BE2C (cell line): ENCODE data around the gene GOLGA8S. TPM values are rescaled to one million over a fixed set of nuclear protein-coding genes. Genes with fewer than 3 reads are reported as not detected.
"Not testable (repeated sequence)": the region's sequence is repeated elsewhere in the genome, so short reads cannot be mapped to it uniquely, and the experiment has no call there.

Experiments
- DNase-seq: peaks from one replicate; pipeline ENCODE4 v3.0.0-alpha.2; 2020
- H3K27me3 ChIP-seq: fragments of 250-450 bp; sonication (Bioruptor Pico); 2 replicates; pipeline ENCODE4 v1.5.1; 2020; ENCODE audit warnings: mild to moderate bottlenecking
- H3K36me3 ChIP-seq: fragments of 250-450 bp; sonication (Bioruptor Pico); 2 replicates; pipeline ENCODE4 v1.5.1; 2020; ENCODE audit warnings: mild to moderate bottlenecking
- H3K4me1 ChIP-seq: fragments of 250-450 bp; sonication (Bioruptor Pico); 2 replicates; pipeline ENCODE4 v1.5.1; 2020
- H3K4me3 ChIP-seq: 2 replicates; pipeline ENCODE4 v1.5.1; 2011; ENCODE audit warnings: low read depth, low read length
- H3K9me3 ChIP-seq: fragments of 250-450 bp; sonication (Bioruptor Pico); 2 replicates; pipeline ENCODE4 v1.5.1; 2020
- polyA plus RNA-seq: library from polyadenylated mRNA; unstranded; fragments of >200 nt; gene quantifications from one replicate; pipeline ENCODE4 v1.2.1, GENCODE V29; 2012; ENCODE audit warnings: low read depth, missing spikeins; ENCODE audit not compliant: insufficient read length, insufficient read depth
- TF ChIP-seq, protein P1 (sequence below): IDR thresholded peaks from 2 replicates; pipeline ENCODE4 v1.5.1; 2012; ENCODE audit warnings: mild to moderate bottlenecking, low read depth, low read length

The GOLGA8S gene, protein sequence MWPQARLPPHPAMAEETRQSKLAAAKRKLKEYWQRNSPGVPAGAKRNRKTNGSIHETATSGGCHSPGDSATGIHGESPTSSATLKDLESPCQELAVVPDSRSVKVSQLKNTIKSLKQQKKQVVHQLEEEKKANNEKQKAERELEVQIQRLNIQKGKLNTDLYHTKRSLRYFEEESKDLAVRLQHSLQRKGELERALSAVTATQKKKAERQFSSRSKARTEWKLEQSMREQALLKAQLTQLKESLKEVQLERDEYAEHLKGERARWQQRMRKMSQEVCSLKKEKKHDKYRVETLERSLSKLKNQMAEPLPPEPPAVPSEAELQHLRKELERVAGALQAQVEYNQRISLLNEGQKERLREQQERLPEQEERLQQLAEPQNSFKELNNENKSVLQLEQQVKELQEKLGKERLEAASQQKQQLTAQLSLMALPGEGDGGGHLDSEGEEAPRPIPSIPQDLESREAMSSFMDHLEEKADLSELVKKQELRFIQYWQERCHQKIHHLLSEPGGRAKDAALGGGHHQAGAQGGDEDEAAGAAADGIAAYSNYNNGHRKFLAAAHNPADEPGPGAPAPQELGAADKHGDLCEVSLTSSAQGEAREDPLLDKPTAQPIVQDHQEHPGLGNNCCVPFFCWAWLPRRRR
- polyA plus RNA-seq, result not detected

DNA sequence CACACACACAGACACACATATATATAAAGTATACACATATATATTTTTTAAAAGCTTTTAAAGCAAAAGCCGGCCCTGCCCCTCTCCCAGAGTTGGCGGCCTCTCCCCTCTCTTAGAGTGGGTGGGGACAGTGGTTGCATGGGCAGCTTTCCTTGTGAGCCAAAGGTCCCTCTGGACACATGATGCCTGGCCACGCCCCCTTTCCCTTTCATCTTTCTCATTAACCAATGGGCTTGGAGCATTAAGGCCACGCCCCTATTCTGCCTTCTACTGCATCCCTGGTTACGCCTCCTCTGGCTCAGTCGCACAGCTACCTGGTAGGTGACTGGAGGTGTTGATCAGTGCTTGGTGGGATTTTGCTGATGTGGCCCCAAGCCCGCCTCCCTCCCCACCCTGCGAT lies at the start of gene GOLGA8S:
TSS of gene GOLGA8S (plus strand) at position 301 of the 400 bp plus-strand sequence. CDS start at position 363, 62 bp downstream.
- H3K4me3 ChIP-seq, H3K27me3 ChIP-seq, H3K36me3 ChIP-seq, DNase-seq, H3K4me1 ChIP-seq, H3K9me3 ChIP-seq: not testable (repeated sequence)

DNA sequence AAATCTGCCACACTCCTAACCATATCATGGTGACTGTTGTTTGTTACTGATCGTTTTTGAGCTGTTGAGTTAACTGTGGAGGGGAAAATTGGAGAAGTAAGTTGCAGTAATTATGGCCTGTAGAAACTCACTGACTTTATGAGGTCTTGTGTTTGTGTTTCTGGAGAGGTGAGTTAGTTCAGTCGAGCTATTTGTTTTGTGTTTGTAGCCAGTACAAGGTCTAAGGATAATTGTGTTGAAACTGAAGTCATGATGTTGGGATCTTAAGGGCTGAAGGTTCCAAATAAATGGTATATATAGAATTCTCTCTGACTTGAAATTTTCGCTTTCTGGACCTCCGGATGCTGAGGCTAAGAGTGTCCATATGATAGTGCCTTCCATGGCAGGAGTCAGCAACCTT lies 49.7 kb upstream of the GOLGA8S start:
- H3K9me3 ChIP-seq, H3K27me3 ChIP-seq, DNase-seq, H3K4me1 ChIP-seq, H3K36me3 ChIP-seq: not testable (repeated sequence)
- peak overlapping the region; percentile 53 for H3K4me3 ChIP-seq

DNA sequence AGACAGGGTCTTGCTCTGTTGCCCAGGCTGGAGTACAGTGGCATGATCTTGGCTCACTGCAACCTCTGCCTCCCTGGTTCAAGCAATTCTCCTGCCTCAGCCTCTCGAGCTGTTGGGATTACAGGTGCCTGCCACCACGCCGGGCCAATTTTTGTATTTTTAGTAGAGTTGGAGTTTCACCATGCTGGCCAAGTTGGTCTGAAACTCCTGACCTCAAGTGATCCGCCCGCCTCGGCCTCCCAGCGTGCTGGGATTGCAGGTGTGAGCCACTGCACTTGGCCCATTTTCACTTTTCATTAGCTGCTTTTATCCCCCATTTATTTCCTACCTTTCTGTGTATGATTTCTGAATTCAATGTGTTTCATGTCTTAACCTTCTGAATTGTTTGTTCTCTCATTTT lies 48.6 kb upstream of the GOLGA8S start:
- H3K9me3 ChIP-seq, DNase-seq, H3K27me3 ChIP-seq, H3K36me3 ChIP-seq, H3K4me1 ChIP-seq, H3K4me3 ChIP-seq: not testable (repeated sequence)

DNA sequence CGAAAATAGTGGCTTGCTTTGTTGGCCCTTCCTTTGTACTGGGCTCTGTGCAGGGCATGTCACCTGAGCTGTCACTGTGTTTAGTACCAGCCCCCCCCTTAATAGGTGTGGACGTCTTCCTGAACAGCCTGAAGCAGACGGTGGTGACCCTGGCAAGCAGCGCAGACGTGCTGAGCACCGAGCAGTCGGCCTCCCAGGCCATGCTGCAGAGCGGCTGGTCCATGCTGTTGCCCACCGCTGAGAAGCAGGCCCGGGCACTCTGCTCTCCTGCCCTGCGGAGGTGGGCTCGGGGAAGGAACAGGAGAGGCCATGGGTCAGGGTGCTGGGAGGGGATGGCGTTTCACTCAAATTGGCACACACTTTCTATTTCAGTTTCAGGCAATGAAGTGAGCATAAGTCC lies 43.3 kb upstream of the GOLGA8S start:
- not testable (repeated sequence) for H3K27me3 ChIP-seq, H3K4me1 ChIP-seq, H3K9me3 ChIP-seq, DNase-seq, H3K36me3 ChIP-seq, H3K4me3 ChIP-seq

DNA sequence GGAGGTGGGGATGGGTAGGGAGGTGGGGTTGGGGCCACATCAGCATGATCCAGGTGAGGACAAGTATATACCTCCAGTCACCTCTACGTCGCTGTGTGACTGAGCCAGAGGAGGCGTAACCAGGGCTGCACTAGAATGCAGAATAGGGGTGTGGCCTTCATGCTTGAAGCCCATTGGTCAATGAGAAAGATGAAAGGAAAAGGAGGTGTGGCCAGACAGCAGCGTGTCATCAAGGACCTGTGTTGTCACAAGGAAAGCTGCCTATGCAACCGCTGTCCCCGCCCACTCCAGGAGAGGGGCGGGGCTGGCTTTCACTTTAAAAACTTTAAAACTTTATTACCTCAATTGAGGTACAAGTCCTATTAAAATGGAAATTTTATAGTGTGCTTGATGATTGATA lies 20.5 kb upstream of the GOLGA8S start, which contains the start of gene GOLGA6L26:
TSS of gene GOLGA6L26 (minus strand) at position 101 of the 400 bp plus-strand sequence. CDS start at position 40, 61 bp downstream.
- DNase-seq, H3K4me1 ChIP-seq, H3K9me3 ChIP-seq, H3K27me3 ChIP-seq, H3K36me3 ChIP-seq, H3K4me3 ChIP-seq: not testable (repeated sequence)

DNA sequence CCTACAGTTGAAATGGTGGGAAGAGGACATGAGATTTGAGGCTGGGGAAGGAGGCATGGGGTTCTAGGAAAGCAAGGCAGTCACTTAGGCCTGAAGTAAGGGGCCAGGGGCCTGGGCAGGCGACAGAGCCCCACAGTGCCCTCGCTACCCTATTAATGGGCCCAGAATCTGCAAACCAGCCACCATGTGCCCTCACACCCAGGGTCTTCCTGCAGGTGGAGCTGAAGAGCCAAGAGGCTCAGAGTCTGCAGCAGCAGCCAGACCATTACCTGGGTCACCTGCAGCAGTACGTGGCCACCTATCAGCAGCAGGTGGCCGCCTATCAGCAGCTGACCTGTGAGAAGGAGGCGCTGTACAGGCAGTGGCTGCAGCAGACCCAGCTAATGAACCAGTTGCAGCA lies 8.1 kb downstream of the GOLGA8S start:
- H3K9me3 ChIP-seq, H3K36me3 ChIP-seq, H3K27me3 ChIP-seq, DNase-seq, H3K4me3 ChIP-seq, H3K4me1 ChIP-seq: not testable (repeated sequence)

DNA sequence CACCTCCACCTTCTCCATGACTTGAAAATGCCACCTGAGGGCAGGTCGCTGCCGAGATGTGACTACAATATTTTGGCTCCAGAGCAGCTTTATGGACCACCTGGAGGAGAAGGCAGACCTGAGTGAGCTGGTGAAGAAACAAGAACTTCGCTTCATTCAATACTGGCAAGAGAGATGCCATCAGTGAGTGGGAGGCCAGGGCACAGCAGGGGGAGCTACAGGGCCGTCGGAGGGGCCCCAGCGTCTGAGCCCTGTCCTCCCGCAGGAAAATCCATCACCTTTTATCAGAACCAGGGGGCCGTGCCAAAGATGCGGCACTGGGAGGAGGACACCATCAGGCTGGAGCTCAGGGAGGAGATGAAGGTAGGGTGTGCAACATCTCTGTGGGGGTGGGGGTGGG lies 9.7 kb downstream of the GOLGA8S start:
- DNase-seq, H3K27me3 ChIP-seq, H3K36me3 ChIP-seq, H3K4me3 ChIP-seq, H3K4me1 ChIP-seq, H3K9me3 ChIP-seq: not testable (repeated sequence)

DNA sequence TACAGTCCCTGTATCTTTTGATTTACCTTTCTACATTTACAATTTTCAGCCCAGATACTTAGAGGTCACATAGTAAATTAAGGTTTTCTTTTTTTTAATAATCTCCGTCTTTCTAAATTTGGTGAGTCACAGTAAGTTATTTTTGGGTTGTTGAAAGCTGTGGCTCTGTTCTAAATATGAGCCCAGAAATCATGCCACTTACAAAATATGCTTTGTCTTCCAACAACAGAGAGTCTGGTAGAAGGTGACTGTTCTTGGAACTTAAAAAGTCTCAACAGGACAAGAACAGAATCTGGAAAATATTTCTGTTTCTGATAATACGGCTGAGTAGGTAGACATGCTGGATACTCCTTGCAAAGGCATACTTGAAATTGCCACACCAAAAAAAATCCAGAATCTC lies 16.0 kb downstream of the GOLGA8S start:
- TF ChIP-seq, protein P1, sequence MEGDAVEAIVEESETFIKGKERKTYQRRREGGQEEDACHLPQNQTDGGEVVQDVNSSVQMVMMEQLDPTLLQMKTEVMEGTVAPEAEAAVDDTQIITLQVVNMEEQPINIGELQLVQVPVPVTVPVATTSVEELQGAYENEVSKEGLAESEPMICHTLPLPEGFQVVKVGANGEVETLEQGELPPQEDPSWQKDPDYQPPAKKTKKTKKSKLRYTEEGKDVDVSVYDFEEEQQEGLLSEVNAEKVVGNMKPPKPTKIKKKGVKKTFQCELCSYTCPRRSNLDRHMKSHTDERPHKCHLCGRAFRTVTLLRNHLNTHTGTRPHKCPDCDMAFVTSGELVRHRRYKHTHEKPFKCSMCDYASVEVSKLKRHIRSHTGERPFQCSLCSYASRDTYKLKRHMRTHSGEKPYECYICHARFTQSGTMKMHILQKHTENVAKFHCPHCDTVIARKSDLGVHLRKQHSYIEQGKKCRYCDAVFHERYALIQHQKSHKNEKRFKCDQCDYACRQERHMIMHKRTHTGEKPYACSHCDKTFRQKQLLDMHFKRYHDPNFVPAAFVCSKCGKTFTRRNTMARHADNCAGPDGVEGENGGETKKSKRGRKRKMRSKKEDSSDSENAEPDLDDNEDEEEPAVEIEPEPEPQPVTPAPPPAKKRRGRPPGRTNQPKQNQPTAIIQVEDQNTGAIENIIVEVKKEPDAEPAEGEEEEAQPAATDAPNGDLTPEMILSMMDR, result no peak
- H3K27me3 ChIP-seq, result no peaks in the 10 kb centered on the region
- H3K4me1 ChIP-seq, result no peaks in the 10 kb centered on the region
- no peak overlapping the region for H3K4me3 ChIP-seq
- no peaks in the 10 kb centered on the region for H3K9me3 ChIP-seq
- no peak for DNase-seq
- no peaks in the 10 kb centered on the region for H3K36me3 ChIP-seq

DNA sequence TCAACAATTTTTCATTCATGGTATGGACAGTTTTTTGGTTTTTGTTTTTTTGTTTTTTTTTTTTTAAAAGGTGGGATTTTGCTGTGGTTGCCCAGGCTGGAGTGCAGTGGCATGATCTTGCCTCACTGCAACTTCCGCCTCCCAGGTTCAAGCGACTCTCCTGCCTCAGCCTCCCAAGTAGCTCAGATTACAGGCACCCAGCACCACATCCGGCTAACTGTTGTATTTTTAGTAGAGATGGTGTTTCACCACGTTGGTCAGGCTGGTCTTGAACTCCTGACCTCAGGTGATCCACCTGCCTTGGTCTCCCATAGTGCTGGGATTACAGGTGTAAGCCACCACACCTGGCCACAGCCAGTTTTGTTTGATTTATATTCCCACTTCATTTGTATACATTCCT lies 16.6 kb downstream of the GOLGA8S start:
- H3K27me3 ChIP-seq, DNase-seq: not testable (repeated sequence)

DNA sequence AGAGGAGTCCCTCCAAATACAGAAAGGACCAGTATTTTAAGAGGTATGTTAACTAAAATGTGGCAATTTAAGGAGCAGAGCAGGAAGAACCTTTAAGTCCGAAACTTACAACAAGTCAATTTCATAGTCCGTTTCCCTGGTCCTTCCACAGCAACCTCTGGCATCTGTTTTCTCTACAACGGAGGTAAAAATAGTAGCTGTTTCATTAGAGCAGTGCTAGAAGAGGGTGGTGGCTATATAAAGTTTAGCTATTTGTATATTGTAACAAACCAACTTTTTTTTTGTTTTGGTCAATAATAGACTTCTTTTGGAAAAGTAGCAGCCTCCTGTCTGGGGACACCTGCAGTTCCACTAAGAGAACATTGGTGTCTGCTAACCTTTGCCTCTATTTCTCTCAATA lies 17.3 kb downstream of the GOLGA8S start:
- H3K27me3 ChIP-seq, H3K36me3 ChIP-seq, H3K4me1 ChIP-seq, DNase-seq, H3K9me3 ChIP-seq, H3K4me3 ChIP-seq: not testable (repeated sequence)

More for the DNA sequence above, 16.6 kb downstream of the GOLGA8S start:
- H3K36me3 ChIP-seq, H3K4me3 ChIP-seq, H3K9me3 ChIP-seq, H3K4me1 ChIP-seq: not testable (repeated sequence)

DNA sequence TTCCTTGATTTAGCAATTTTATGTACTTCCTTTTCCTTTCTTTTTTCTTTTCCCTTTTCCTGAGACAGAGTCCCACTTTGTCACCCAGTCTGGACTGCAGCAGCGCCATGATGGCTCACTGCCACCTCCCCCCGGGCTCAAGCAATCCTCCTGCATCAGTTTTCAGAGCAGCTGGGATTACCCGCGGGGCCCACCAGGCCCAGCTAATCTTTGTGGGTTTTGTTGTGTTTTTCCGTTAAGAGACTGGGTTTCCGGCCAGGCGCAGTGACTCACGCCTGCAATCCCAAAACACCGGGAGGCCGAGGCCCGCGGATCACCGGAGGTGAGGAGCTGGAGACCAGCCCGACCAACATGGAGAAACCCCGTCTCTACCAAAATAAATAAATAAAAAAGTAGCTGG lies 17.7 kb downstream of the GOLGA8S start:
- DNase-seq, result no peak
- H3K36me3 ChIP-seq, result no peaks in the 10 kb centered on the region
- TF ChIP-seq, protein P1, result no peak
- no peaks in the 10 kb centered on the region for H3K27me3 ChIP-seq
- H3K4me3 ChIP-seq, result no peak overlapping the region
- H3K9me3 ChIP-seq, result no peaks in the 10 kb centered on the region
- no peaks in the 10 kb centered on the region for H3K4me1 ChIP-seq

DNA sequence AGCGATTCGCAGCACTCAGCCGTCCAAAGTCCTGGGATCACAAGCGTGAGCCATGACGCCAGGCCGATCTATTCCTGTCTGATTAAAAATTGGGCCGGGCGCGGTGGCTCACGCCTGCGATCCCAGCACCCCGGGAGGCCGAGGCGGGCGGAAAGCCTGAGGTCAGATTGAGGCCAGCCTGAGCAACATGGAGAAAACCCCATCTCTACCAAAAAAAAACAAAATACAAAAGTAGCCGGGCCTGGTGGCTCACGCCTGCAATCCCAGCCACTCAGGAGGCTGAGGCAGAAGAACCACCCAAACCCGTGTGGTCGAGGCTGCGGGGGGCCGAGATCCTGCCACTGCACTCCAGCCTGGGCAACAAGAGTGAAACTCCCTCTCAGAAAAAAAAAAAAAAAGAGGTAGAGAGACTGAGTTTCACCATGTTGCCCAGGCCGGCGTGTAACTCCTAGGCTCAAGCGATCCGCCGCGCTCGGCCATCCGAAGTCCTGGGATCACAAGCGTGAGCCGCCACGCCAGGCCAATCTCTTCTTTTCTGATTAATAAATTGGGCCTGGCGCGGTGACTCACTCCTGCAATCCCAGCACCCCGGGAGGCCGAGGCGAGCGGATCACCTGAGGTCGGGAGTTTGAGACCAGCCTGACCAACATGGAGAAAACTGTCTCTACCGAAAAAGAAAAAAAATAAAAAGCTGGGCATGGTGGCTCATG lies 18.5 kb downstream of the GOLGA8S start:
- H3K4me1 ChIP-seq, H3K27me3 ChIP-seq, DNase-seq, H3K4me3 ChIP-seq, H3K36me3 ChIP-seq, H3K9me3 ChIP-seq: not testable (repeated sequence)

DNA sequence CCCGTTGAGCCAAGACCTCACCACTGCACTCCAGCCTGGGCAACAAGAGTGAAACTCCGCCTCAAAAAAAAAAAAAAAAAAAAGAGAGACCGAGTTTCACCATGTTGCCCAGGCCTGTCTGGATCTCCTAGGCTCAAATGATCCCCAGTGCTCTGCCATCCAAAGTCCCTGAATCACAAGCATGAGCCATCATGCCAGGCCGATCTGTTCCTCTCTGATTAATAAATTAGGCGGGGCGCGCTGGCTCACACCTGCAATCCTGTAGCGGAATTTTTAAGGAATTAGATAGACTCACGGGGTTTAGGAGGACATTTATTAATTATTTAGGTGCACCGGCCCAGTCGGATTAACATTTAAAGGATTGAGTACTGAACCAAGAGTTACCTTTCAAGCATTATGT lies 19.7 kb downstream of the GOLGA8S start:
- H3K9me3 ChIP-seq, H3K4me1 ChIP-seq, H3K36me3 ChIP-seq, H3K27me3 ChIP-seq, DNase-seq, H3K4me3 ChIP-seq: not testable (repeated sequence)
